ENCODE data around the gene DPH7.

DNA sequence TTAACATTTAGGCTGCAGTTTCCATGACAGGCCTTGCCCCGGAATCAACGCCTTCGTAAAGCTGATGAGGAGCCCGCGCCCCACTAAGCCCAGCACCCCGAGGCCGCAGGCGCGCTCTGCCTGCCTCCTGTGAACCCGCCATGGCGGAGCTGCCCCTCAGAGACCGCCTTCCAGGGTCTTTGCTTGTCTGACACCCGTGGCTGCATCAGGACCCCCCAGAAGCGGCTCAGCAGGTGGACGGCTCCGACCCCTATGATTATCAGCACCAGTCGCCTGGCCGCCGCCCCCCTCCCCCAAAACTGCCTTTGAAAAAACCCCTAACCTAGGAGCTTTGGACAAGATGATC, 507 bp upstream of the DPH7 start:
- no peak for TF ChIP-seq CTCF (IDR thresholded peaks at IDR 0.05; ENCODE audit: low read depth, low read length, missing input control)
- no peak for TF ChIP-seq YY1 (IDR thresholded peaks at IDR 0.05)
- TF ChIP-seq, protein P1, sequence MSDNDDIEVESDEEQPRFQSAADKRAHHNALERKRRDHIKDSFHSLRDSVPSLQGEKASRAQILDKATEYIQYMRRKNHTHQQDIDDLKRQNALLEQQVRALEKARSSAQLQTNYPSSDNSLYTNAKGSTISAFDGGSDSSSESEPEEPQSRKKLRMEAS (IDR thresholded peaks at IDR 0.05) = no peak
- no peak for TF ChIP-seq ZBTB33 (IDR thresholded peaks at IDR 0.05)
- no peak for TF ChIP-seq FOXA1 (IDR thresholded peaks at IDR 0.05)
- TF ChIP-seq, protein P2, sequence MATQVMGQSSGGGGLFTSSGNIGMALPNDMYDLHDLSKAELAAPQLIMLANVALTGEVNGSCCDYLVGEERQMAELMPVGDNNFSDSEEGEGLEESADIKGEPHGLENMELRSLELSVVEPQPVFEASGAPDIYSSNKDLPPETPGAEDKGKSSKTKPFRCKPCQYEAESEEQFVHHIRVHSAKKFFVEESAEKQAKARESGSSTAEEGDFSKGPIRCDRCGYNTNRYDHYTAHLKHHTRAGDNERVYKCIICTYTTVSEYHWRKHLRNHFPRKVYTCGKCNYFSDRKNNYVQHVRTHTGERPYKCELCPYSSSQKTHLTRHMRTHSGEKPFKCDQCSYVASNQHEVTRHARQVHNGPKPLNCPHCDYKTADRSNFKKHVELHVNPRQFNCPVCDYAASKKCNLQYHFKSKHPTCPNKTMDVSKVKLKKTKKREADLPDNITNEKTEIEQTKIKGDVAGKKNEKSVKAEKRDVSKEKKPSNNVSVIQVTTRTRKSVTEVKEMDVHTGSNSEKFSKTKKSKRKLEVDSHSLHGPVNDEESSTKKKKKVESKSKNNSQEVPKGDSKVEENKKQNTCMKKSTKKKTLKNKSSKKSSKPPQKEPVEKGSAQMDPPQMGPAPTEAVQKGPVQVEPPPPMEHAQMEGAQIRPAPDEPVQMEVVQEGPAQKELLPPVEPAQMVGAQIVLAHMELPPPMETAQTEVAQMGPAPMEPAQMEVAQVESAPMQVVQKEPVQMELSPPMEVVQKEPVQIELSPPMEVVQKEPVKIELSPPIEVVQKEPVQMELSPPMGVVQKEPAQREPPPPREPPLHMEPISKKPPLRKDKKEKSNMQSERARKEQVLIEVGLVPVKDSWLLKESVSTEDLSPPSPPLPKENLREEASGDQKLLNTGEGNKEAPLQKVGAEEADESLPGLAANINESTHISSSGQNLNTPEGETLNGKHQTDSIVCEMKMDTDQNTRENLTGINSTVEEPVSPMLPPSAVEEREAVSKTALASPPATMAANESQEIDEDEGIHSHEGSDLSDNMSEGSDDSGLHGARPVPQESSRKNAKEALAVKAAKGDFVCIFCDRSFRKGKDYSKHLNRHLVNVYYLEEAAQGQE (IDR thresholded peaks at IDR 0.05) = no peak
- TF ChIP-seq, protein P3, sequence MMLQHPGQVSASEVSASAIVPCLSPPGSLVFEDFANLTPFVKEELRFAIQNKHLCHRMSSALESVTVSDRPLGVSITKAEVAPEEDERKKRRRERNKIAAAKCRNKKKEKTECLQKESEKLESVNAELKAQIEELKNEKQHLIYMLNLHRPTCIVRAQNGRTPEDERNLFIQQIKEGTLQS (IDR thresholded peaks at IDR 0.05) = no peak
- no peak for TF ChIP-seq EGR1 (IDR thresholded peaks at IDR 0.05; ENCODE audit: low read depth in 2 of 2)
- no peak for TF ChIP-seq RAD21 (IDR thresholded peaks at IDR 0.05)
- no peak for TF ChIP-seq RXRA (IDR thresholded peaks at IDR 0.05)
- TF ChIP-seq JUND (IDR thresholded peaks at IDR 0.05) = no peak
- no peak for TF ChIP-seq SP1 (IDR thresholded peaks at IDR 0.05)

Data from liver (tissue), 3 donors.